GM18907 (cell line): ENCODE results near the gene GRIP2.

ENCODE experiments used
- ATAC-seq: cut with Tn5 transposase; IDR thresholded peaks from one replicate; pipeline ENCODE4 v1.9.1; 2021; ENCODE audit warnings: mild to moderate bottlenecking, moderate library complexity; ENCODE audit not compliant: unreplicated experiment

Gene GRIP2

DNA sequence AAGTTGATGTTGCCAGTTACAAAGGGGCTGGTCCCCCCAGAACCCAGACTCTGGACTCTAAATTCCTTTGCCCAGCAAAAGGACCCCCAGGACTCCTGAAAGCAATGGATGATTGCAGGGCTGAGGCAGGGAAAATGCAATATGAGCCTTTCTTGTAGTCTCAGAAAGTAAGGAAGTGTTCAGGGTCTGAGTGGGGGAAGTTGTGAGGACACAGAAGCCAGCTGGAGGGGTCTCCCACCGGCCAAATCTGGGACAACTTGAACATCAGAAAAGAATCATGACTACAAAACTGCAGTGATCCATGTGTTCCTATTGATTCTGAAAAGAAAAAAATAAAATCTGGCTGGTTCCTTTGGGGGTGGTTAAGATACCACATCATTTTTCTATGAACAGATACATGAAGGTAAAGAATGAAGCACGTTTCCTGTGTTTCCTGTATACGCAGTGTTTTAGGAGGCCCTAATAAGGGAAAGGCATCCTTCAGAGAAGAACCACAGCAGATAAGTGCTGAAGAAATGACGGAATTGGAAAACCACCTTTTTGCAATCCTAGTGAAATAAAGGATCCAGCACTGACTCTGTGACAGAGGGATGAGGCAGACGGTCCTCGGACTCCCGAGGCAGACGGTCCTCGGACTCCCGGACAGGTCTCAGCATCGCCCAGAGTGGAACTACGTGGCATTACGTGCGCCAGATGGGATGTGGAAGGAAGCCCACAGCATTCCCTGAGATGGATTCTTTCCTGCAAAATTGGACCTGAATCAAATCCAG, 22.2 kb upstream of the GRIP2 start:
- ATAC-seq = no peak

DNA sequence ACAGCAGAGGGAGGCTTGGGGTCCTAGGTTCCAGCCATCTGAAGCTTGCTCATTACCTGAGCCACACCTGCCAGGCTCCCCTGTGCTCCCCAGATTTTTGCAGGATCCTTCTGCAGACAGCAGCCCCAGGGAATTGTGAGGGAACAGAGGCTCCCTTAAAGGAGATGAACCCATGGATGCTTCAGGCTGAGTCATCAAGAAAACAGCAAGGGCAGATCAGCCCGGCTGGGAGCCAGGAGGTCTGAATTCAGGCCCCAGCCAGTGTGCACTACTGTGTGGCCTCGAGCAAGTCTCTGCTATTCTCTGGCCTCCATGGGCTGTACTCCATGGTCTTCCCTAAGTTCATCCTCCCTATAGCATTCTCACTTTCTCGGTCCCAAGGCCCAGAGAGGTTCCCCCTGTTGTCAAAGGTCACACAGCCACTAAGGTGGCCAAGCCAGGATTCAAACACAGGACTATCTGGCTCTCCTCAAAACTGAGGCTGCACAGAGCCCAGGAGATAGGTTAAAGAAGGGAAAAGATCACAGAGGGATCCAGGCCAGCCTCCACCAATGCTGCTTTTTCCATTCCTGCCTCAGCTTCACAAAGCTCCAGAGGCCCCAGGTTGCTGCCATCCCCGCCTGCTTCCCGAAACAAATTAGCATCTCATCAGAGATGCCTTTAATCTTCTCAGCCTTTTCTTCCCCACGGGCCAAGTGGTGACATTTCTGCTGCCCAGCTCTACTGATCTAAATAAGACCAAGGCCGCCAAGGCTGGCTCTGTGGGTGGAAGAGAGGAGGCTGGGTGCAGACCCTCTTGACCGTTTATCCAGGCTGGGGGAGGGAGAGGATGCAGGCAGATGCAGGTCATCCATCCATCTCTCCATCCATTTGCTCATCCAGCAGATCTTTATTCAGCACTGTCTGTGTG, 21.2 kb upstream of the GRIP2 start:
- no peak for ATAC-seq

DNA sequence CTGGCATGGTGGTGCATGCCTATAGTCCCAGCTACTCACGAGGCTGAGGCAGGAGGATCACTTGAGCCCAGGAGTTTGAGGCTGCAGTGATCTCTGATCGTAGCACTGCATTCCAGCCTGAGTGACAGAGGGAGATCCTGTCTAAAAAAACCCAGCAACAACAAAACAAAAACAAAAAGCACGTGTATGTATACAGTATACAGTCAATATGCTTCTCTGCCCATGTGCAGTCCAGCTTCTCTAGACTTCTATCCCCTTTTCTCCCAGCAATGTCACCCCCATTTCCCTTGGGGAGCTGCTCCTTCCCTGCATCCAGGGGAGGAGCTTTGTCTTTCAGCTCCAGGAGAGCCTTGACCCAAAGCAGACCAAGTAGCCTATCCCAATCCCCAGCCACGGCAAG, 20.0 kb upstream of the GRIP2 start:
- ATAC-seq = no peak

DNA sequence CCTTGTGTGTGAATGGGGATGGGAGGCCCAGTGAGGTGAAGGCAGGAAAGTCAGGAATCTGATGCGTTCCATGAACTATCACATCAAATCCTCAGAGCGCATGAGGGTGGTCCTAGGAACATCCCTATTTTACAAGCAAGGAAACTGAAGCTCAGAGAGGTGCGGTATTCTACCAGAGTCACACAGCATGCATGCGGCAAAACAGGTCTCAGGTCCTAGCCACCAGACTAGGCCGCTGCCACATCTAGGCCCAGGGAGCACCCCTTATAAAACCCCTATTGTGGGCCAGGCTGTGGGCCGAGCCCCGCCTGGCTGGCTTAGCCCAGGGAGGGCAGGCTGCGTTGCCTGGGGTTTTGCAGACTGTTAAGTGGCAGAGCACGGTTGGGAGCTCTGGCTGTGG, 17.9 kb upstream of the GRIP2 start:
- no peak for ATAC-seq

DNA sequence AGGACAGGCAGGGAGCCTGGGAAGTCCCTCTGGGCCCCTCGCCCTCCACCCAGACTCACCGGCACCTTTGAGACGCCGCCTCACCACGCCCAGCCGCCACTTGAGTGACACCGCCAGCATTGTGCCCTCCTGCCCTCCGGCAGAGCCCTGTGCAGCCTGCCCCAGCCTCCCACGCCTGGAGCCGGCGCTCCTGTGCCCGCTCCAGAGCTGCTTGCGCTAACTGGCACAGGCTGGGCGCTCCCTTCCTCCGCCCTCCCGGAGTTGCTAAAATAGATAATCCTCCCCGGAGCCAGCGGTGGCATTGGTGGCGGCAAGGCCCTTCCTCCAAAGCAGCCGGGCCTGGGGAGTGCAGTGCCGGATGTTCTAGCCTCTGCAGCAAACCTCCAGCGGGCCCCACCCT, 15.7 kb upstream of the GRIP2 start:
- no peak for ATAC-seq

DNA sequence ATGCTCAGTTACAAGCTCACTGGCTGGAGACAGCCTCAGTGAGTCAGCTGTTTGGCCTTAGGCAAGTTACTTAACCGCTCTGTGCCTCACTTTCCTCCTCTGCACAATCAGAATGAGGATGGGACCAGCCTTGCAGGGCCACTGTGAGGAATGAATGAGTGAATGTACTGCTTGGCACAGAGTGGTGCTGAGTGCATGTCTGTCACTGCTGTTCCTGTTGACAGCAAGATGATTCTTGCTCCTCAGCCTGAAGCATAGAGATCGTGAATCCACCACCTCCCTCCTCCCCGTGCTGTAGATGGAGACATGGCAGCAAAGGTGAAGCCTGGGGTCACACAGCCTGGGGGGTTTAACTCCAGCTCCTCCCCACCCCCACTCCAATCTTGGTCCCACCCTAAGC, 14.6 kb upstream of the GRIP2 start:
- ATAC-seq = no peak

DNA sequence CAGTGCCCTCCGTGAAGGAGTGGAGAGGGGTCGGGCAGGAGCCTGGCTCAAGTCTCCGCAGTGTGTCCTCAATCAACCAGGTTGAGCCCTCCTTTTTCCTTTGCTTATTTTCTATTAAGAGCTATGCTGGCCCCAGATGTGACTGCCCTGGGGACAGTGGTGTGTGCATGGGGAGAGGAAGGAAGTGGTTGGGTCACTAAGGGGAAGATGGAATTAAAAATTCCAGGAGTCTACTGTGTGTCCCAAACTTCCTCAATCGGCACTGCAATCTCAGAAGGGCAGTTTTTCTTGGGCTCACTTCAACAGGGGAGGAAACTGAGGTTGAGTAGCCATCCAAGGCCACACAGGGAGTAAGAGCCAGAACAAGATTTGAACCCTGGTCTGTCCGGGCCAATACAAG, 13.7 kb upstream of the GRIP2 start:
- no peak for ATAC-seq

DNA sequence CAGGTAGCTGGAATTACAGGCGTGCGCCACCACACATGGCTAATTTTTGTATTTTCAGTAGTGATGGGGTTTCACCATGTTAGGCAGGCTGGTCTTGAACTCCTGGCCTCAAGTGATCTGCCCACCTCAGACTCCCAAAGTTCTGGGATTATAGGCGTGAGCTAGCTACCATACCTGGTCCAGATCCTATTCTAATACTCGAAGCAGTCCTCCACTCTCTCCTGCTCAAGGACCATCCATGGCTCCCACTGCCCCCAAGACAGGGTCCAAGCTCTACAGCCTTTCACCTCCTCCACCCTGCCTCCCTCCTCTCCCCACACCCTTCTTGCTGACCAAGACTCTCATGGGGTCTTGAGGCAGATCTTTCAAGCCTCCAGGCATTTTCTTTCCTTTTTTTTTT, 12.6 kb upstream of the GRIP2 start:
- no peak for ATAC-seq

DNA sequence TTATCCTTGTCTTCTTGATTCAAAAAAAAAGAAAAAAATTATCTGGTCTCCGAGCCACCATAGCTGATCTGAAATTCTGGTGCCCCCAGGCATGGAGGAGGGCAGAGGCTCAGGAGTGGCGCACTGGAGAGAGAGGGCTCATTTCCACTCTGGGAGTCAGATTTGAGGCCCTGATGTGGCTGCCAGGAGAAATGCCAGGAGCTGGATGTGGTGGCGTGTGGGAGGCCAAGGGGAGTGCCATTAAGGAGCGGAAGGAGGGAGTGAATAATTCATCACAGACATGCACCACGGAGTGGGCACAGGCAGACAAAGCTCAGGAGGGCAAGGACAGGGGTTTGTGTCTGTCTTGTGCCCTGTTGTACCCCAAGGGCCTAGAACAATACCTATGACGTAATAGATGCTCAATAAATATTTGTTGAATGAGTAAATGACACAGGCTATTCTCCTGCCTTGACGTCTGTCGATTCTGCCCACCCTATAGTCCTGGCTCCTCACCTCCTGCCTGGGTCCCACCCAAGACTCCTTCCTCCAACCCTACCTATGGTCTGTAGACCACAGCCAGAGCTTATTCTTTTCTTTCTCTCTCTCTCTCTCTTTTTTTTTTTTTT, 12.0 kb upstream of the GRIP2 start:
- no peak for ATAC-seq

DNA sequence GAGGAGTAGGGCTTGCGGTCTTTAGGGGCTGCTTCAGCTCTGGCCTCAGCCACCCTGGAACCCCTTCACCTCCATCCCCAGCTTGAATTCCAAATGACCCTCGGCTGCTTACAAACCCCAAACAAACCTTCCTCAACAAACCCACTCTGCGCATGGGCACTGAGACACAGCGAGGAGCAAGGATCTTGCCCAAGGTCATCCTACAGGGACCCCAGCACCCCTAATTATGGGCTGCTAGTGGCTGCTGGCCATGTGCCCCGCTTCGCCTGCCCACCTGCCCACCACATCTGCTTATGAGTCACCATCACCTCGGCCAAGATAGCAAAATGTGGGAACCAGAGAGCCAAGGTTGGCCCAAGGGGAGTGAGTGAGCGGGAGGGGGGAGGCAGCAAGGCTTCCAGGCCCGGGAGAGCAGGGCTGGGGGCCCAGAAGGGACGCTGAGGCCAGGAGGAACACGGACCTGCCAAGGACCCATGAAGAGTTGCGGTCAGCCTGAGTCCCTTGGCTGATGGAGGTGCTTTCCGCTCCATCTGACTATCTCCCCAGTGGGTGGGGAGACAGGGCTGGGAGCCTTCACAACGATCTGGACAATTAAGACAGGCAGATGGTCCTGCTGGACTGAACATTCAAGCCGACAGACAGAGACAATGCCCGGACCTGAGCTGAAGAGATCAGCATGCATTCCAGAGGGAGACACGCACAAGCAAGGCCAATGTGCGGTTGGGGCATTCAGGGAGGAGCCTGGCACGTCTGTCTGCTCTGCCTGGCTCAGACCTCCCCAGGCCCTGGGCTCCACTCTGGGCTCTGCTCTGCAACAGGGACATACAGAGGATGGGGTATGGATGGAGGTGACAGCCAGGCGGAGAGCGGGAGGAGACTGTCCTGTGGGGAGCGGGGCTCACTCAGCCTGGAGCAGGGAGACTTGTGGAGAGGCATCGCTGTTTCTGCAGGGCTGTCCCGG, 10.8 kb upstream of the GRIP2 start:
- no peak for ATAC-seq

DNA sequence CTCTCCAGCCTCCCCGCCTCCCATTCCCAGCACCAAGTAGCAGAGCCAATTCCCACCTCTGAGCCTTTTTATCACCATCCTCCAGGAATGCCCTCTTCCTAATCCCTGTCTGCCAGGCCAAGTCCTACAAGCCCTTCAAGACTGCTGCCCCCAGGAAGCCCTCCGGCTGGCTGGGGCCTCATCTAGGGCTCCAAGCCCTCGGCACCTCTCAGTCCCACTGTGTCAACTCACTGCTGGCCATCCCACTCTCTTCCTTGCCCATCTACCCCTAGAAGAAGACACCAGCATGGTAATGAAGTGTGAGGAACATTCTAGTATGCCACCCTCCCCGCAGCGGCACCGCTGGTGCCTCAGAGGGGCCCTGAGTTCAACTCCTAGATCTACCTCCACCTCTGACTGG, 10.0 kb upstream of the GRIP2 start:
- no peak for ATAC-seq

DNA sequence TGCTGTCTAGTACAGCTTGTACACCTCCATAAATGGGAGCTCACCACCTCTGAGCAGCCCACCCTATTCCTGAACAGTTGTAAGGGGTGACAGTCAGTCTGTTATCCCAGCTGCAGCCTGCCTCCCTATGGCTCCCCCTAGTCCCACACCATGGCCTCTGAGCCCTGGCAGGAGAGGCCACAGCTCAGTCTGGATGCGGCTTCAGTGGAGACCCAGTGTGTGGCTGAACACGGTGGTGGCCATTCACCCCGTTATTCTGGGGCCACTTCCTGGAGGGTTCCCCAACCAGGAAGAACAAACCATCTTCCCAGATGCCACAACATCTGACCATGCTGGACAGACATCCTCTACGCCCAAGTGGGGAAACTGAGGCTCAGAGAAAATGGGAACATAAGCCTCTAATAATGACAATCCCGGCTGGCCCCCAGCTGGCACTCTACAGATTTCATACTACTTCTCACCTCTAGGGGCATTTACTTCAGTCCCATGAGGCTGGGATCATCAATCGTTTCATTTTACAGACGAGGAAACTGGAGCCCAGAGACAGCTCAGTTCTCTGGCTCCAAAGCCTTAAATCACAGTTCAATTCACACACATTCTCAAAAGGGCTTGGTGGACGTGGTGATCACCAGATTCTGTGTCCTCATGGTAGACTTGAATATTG, 9.2 kb upstream of the GRIP2 start:
- ATAC-seq = no peak

DNA sequence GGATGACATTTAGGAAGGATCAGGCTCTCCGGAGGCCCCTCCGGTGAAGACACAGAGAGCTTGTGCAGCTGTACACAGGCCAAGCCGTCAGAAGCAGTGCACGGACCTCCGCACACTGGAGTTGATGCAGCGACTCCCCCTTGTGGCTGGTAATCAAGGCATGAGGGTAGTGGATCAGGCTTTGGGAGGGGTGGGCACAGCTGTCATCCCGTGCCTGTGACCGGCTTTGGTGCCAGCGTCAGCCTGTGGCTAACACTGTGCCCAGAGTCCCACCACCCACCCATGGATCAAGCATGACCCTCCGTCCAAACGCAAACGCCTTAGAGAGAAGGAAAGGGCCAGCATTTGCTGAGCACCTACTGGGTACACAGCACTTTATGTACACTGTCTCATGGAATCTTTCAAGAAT, 8.2 kb upstream of the GRIP2 start:
- no peak for ATAC-seq

DNA sequence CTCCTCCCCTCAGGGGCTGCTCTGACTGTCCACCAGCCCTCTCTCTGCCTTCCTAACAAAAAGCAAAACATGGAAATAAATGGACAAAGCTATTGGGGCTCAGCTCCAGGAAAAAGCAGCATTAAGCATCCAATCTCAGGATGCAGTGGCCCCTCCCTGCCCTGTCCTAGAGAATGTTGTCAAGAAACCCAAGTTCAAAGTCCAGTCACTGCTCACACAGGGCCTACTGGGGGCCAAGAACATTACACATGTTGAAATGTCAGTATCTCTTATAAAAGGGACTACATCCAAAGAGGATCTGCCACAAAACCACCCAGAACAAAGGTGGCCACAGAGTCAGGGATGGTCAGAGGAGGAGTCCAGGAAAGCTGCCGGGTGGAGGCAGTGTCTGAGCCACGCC, 7.6 kb upstream of the GRIP2 start:
- ATAC-seq = no peak

DNA sequence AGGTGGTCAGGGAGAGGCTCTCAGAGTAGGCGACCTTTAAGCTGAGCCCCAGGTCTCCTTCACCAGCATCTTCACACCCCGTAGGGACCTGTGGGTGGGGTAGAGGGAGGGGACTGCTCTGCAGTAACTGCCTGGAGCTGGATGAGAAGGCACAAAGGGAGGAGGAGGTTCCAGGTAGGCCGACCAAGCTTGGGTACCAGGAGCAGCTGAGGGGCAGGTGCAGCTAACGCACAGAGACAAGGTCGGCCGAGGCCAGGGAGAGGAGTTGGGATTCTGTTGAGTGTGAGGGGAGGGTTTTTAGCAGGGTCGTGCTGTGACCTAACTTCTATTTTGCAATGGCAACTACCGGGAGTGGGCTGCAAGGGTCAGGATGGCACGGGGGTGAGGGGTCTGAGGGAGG, 5.9 kb upstream of the GRIP2 start:
- no peak for ATAC-seq

DNA sequence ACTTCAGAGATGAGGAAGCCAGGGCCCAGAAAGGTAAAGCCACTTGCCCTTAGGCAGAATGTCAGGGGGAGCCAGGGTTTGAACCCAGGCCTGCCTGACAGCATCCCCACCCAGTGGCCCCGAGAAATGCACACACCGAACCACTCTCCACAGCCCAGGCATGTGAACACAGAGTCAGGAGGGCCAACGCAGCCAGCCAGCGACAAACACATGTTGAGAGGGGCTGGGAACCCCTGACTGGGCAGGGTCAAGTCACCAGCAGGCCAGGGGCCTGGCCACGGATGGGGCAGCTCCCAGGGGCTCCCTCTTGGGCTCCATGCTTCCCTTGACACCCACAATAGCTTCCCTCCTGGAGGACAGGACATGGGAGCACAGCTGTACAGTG, 5.1 kb upstream of the GRIP2 start:
- no peak for ATAC-seq

DNA sequence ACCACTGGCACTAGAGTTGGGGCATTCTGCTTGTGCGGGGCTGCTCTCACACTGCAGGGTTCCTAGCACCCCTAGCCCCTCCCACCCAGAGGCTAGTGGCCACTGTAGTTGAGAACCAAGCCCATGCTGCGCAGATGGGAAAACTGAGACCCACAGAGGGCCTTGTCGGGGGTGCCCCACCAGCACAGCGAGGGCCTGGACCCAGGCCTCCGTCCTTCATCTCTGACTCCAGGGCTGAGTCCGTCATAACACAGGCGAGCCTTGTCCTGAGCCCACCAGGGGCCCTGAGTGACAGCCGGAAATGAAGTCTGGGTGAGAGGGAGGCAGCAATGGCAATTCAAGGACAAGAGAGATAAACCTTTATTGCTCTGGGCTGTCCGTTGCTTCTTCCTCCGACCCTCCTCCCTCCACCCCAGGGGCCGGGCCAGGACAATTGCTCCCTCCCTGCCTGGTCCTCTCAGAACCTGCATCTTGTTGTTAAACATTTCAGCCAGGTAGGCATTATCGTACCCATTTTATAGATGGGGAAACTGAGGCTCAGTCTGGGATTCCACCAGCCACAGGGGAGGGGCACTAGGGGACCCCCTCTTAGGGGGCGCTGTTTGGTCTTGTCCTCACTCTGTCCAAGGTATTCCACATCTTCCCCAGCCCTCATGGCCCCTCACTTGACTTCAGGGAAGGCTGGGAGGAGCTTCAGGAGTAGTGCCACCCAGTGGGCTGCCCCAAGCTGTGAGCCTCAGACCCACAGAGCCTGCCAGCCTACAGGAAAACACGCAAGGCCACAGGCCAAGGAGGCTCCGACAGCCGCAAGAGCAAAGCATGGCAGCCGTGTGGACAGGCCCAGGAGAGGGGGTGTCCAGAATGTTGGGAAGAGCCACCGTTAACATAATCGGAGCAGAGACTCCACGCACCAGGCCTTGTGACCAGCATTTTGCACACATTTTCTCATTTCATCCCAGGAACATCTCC, 4.4 kb upstream of the GRIP2 start:
- no peak for ATAC-seq

DNA sequence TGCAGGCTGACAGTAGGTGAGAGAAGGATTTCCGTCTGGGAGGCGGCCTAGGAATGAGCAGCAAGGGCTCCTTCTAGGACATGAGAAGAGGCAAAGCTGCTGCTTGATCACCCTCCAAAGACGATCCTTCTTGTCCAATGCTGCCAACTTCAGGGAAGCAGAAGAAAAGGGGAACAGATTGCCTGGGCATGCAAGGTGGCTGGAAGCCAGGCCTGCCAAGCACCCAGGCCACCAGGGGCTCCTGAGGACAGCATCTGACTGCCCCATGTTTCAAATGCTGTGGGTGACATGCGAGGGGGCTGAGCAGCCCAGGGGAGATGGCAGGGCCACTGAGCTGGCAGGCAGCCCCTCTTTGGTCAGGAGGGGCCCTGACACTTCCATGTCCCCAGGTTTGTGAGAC, 3.3 kb upstream of the GRIP2 start:
- ATAC-seq = no peak

DNA sequence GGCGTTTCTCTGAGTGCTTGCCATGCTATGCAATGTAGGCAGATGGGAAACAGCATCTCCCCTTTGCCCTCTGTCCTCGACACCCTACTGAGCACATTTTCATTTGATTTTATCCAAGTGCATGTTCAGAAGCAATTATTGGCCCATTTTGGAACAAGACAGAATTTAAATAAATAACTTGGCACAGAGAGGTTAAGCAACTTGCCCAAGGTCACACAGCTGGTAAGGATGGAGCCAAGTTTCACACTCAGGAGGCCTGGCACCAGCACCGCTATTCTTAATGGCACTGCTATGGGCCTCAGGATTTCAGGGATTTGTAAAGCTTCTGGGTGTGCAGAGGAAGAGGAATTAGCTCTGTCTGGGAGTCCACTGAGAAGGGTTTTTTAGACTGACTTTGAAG, 2.5 kb upstream of the GRIP2 start:
- ATAC-seq = no peak
